ENCODE measurements around the gene NNMT.
"Not testable (repeated sequence)": the region's sequence is repeated elsewhere in the genome, so short reads cannot be mapped to it uniquely, and the experiment has no call there.

Gene NNMT

DNA sequence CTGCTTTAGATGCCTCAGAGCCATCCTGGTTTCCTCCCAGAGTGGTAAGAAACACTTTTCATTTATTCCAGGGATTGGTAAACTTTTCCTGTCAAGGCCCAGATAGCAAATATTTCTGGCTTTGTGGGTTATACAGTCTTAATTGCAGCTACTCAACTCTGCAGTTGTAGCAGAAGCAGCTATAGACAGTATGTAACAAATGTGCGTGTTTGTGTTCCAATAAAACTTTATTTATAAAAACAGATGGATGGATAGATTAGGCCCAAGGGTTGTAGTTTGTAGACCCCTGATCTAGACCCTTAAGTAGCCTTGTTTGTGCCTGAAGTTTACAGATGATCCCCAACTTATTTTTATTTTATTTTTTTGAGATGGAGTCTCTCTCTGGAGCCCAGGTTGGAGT is 17.9 kb downstream of the NNMT start:
- DNase-seq, result no peak

DNA sequence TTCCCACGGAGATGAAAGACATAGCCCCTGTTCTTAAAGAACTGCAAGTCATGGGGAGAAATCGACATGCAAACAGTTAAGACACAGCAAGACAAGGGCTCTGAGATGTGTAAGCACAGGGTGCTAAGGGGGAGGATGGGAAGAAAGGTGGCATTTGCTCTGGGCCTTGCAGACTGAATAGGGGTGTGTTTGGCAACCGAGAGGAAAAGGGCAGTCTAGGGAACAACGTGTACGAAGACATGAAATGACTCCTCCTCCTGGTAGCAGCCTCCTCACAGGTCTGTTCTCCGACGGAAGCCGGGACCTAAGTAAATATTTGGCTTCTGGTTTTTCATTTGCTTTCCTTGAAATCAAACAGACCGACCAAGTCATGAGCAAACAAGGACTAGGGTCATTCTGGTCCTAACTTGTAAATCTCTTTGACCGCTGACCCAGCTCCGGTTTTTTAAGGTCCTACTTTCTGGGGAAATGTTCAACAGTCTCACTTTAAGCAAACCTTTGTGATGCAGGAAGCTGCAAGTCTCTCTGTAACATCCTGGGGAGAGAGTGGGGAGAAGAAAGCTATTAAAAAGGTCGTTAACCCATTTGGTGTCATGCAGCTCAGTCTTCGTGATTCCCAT is 19.7 kb downstream of the NNMT start:
- no peak for DNase-seq

DNA sequence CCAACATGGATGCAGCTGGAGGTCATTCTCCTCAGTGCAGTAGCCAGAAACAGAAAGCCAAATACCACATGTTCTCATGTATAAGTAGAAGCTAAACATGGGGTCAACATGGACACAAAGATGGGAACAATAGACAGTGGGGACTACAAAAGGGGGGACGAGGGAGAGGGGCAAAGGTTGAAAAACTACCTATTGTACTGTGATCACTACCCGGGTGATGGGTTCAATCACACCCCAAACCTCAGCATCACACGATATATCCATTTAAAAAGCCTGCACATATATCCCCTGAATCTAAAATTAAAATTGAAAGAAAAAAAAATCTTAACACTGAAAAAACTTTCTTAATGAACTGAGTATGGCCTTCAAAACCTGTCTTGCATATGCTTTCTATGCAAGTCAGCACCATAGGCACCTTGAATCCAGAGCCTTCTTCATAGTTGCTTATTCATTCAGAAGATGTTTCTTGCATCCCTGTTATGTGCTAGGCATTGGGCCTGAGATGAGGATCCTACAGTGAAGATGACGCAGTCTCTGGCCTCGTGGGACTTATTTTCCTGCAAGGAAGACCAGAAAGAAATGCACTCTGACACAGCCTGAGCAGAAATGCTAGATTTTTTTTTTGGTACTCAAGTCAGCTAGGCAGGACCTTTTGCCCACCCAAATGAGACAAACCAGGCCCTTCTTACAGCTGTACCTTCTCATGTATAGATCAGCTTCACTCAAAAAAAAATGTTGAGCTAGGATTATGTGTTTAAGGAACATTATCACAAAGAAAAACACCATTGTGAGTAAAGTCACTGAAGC is 21.0 kb downstream of the NNMT start:
- DNase-seq, result peak; percentile 47

DNA sequence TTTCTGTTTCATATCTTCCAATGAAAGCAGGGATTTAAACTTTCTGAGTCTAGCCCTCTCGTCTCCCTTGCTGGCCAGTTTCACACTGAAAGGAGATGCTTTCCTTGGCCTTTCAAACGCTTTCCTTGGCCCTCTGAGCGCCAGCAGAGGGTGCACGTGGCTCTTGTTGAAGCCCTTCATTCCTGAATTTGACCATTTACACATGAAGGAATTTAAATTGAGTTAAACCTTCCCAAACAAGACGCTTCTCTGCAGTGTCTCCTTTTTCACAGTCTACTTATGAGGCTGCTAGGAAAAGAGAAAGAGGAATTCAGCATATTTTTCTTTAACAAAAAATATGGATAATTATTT is 21.6 kb downstream of the NNMT start:
- DNase-seq, result peak; percentile 65

DNA sequence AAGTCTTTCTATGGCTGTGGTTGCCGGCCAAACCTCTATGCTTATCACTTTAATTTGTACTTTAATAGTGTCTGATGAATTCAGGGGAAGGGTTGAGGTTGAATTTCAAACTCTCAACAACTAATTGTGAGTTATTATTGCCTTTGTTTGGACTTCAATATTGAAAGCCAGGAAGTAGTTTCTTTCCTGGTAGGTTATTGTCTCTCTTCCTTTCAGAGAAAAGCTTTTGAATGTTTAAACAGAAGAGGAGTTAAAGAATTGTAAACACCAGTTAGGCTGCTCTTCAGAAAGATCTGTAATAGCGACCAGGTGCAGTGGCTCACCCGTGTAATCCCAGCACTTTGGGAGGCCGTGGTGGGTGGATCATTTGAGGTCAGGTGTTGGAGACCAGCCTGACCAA is 22.2 kb downstream of the NNMT start:
- no peak for DNase-seq

DNA sequence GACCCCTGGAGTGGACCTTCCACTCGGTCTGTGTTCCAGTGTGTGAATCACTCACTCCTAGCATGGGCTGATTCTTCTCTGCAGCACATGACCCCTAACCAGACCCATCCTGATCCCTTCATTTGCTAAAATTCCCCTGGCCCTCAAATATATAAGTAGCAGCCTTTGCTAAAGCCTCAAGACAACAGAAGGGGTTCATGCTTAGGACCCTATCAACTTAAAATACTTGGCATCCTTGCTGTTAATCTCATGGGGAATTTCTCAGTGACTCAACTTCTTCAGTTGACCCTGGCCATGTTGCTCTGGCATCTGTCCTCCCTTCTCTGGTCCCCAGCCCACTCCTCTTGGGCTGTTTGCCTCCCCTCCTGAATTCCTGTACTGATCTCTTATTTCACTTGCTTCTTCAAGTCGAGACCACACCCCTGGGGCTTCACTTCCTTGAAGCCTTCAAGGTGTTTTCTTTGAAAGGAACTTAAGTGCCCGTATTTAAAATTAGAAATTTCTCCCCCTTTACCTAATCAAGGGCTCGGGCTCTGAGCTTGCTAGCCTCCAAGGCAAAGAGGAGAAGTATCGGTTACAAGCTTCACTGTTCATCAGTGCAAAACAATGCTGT is 23.6 kb downstream of the NNMT start:
- DNase-seq, result no peak

DNA sequence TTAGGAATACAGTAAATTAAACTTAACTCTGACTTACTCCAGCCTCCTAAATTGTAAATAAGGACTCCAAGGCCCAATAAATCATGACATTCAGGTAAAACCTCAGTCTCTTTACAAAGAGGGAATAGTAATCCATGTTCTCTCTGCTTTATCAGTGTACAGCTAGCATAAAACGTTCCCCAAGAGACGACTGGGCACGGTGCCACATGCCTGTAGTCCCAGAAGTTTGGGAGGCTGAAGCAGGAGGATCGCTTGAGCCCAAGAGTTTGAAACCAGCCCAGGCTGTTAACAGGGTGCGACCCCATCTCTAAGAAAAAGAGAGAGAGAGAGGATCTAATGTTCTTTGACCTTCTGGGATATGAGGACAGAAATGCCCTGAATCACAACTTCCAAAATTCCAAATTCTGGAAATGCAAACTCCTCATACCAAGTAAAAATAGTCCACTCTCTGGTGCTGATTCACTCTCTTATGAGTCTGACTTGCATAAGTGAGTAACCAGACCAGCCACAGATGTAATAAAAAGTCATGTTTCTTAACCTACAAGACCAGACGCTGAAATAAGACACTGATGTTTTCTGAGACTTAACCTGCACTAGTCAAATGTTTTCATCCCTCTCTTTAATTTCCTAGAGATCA is 25.5 kb downstream of the NNMT start:
- peak; percentile 87 for DNase-seq

DNA sequence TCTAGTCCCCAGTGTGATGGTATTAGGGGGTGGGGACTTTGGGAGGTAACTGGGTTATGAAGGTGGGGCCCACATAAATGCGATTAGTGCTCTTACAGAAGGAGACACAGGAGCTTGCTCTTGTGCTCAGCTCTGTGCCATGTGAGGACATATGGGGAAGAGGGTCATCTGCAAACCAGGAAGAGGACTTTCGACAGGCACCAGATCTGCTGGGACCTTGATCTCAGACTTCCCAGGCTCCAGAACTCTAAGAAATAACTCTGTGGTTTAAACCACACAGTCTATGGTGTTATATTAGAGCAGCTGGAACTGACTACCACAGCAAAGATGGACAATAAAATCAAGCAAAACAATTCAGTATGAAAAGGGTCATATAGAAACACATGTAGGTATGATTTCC is 26.7 kb downstream of the NNMT start:
- no peak for DNase-seq

DNA sequence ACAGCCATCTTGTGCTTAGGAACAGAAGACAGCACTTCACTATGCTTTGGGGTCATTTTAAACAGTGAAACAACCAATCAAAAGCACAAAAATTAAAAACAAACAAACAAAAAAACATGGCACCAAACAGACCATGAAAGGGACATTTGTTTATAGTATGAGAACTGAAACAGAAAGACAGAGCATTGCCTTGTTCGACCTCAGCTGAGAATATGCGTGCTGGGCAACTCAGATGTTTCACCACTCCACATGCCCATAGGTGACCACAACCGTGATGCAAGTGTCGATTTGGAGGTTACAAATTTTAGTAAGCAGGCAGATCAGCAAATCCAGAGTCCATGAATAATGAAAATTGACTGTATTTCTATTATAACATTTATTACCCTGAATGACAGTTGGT is 30.0 kb downstream of the NNMT start:
- DNase-seq, result no peak

DNA sequence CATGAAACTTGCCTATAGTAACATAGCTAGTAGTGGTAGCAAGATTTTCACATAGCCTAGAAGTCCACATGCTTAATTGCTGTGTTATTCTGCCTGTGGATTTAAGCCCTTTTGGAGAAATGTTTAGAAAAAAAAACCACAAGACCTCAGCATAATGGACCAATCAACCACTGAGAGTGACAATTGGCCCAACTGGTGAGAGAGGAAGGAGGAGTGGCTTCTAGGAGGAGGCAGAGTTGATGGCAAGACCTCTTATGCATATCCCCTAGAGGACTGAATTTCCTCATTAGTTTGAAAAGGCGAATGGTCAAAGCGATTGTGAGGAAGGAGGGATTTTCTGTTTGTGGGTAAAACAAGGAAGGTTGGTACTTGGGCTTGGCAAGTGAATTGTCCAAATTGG is 30.6 kb downstream of the NNMT start:
- DNase-seq, result no peak

DNA sequence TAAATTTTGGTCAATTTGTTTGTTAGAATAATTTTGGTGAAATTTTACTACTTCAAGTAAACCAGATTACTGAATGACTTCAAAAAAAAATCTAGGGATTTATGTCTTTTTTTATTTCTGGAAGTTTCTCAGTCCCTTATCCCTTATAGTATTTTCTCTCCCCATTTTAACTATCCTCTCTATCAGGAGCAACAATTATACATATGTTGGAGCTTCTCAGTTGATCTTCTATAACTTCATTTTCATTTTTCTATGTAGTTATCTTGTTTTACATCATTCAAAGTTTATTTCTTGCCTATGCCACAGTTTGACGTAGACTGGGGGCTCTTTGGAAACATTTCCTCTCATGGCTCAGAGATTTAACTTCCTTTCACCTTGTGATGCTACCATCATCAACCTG is 34.2 kb downstream of the NNMT start:
- DNase-seq, result no peak

DNA sequence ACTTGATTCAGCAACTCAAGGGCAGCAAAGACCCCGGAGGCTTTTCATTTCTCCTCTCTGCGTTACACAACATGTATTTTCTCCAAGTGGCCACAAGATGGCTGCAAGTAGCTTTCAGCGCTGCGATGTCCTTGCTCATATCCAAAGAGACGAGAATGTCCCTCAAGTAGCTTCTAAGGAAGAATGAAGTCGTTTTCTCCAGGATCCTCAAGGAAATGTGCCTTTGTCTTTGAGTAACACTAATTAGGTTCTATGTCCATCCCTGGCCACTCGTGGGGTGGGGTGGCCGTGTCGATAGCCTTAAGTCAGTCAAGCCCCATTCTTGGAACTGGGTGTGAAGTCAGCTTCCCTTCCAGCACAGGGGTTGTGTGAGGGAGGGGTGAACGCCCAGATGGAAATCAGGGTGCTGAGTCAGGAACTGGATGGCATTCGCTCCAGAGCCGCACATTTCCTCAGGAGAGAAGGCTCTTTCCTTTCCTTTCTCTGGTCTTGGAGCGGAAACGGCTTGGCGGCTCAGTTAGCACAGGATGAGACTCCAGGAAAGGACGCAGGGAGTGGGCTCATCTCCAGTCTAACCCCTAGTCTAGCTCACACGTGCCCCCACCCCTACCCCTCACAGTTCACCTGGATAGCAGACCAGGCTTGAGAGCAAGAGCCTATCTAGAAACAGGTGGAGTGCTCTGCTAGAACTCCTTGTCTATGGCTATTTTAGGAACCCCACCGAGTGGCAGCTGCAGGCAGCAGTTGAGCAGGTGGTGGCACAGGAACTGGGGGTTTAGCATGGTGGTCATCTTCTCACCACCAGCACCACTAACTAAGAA is 44.3 kb downstream of the NNMT start:
- peak; percentile 76 for DNase-seq

DNA sequence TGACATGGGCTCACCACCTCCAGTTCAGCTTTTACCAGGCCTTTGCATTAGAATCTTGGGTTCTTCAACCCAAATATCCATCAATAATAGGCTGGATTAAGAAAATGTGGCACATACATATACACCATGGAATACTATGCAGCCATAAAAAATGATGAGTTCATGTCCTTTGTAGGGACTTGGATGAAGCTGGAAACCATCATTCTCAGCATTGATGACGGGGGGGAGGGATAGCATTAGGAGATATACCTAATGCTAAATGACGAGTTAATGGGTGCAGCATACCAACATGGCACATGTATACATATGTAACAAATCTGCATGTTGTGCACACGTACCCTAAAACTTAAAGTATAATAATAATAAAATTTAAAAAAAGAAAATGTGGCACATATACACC is 45.5 kb downstream of the NNMT start:
- DNase-seq, result not testable (repeated sequence)

DNA sequence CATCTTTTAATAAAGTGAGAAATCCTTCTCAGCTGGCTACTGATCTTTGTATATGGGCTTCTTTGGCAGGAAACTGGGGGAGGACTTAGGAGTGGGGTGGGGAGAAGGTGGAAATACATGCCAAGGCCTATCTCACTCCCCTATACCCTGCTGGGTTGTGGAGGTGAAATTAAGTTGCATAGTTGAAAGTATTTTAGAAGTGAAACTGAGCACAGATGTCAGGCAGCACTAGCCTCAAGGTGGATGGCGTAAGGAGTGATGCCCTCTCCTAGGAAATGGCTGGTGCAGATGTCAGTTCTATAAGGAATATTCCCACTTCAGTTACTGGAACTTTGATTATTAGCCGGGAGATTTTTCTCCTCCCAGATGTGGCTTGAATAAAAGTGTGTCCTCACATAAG is 46.3 kb downstream of the NNMT start:
- no peak for DNase-seq

DNA sequence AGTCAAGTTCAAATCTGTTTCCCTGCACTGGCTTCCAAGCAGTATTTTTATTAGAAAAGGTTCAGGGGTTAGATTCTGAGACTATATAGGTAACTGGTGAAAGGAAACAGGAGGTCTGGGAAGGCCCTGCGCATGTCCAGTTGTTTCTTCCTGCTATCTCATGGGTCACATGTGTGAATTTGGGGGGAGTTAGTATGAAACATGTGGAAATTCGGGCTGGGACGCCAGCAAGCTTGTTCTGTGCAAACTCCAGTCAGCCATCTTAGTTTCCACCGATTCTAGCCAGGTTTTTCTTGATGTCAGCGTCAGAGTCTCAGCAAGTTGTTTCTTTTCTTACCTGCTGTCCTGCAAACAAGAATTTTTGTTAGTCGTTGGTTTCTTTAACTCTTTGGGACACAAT is 46.8 kb downstream of the NNMT start:
- DNase-seq, result no peak

DNA sequence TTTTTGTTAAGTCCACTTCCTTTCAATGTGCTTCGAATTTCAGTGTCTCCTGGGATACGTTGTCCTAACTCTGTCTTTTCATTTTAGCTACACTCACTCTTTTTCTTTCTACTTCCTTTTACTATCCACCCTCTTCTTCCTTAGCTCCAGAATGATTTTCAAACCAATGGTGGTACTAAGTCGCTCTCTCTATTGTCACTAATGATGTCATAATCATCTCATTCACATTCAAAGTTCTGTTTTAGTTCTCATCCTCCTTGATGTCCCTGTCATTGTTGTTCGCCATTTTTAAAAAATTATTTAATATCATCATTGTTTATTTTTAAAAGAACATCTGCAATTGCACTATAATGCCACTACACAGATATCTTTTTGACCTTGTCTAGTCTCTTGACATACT is 47.3 kb downstream of the NNMT start:
- DNase-seq, result no peak

DNA sequence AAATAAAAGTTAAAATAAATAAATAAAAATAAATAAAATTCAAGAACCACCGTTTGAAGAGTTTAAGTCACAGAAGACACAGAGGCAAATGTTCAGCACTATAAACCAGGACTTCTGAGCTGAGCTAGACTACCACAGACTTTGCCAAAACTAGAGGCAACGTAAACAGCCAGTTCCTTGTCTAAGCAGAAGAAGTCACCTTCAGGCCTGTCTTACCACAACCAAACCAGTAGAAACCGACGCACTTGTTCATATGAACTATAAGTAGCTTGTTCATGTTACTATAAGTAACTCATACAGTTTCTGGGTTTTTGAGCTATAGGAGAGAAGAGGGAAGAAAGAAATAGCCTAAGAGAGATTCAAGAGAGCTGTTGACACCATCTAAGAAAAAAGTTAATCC is 48.3 kb downstream of the NNMT start:
- DNase-seq, result no peak

DNA sequence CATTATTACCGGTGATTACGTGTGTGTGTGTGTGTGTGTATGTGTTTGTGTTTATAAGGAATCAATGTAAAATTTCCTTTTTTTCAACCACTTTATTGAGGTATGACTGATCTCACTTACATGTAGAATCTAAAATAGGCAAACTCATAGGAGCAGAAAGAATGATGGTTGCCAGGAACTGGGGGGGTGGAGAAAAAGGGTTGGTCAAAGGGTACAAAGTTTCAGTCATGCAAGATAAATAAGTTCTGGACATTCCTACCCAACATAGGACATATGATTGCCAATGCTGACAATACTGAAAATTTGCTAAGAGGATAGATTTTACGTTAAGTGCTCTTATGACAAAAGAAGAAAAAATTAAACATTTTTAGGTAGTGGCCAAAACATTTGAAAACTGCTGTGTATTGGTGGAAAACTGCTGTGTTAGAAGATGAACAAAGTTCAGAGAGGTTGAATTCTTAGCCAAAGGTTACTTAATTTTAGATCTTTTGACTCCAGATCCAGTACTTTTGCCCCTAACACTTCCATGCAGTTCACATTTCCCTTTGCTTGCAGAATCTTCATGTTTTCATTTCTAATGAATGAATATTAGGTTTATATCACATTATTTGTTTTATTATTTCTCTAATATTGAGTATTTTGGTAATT is 49.5 kb downstream of the NNMT start:
- DNase-seq, result no peak

DNA sequence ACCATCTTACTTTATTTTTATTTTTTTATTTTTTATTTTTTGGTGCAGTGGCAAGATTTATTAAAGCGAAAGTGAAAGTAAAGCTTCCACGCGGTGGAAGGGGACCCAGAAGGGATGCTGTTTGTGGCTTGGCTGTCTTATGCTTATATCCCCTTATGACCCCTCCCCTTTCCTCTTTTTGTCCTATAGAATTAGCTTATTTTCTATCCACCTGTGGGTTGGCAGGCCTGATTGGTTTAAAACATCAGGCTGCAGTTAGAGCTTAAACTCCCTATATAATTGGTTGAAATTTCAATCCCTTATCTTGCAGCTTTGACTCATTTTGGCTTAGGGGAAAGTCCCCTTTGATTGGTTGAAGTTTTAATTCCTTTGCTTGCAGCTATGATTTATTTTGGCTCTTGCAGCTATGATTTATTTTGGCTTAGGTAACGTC is 50.5 kb downstream of the NNMT start:
- no peak for DNase-seq

DNA sequence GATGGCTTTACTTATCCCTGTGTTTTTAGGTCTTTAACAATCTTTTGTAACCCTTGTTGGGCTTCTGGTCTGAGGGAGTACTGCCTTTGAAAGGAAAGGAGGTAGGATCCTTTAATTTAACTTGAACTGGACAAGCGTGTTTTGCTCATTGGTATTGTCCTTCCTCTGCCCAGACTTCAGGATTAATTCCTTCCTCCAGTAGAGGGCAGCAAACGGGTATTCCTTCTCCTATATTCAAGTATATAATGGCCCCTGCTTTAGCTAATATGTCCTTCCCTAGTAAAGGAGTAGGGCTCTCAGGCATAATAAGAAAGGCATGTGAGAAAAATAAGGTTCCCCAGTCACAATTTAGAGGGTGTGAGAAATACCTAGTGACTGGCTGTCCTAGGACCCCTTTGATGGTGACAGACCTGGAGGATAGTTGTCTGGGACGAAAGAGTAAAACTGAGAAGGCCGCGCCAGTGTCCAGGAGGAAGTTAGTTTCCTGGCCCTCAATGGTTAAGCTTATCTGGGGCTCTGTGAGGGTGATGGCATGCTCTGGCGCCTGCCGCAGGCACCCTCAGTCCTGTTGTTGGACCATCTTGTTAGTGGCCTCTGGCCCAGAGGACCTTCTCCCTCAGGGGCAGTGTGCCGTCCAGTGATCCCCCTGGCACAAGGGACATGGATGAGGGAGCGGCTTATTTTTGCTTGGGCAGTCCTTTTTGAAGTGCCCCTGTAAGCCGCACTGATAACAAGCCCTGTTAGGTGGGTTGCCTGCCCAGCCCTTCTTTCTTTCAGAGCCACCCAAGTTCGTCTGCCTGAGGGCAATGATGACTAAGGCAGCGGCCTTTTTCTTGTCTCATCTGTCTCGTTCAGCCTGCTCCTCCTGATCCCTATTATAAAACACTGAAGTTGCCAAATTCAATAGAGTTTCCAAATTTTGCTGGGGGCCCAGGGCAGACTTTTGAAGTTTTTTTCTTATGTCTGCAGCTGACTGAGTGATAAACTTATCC is 52.3 kb downstream of the NNMT start:
- DNase-seq, result peak; percentile 76

DNA sequence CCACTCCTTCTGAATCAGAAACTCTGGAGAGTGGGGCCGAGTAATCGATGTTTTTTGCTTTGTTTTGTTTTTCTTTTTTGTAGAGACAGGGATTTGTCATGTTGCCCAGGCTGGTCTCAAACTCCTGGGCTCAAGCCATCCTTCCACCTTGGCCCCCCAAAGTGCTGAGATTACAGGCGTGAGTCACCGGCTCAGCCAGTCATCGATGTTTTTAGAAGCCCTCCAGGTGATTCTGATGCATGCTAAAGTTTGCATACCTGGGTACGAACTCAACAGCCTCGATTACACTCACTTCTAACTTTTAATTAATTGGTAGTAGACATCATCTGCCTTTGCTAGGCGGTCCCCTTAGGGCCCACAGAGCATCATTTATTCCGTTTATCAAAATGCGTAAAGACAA is 53.8 kb downstream of the NNMT start:
- DNase-seq, result no peak
